Karpas-422 (cell line): ENCODE results near the gene DDI2. TPM values are rescaled to one million over a fixed set of nuclear protein-coding genes. Genes with fewer than 3 reads are reported as not detected.

Experiments
- DNase-seq: peaks from one replicate; pipeline ENCODE4 v3.0.0-alpha.2; 2015
- H2AFZ ChIP-seq: fragments of 200-600 bp; sonication (generic); 2 replicates; pipeline ENCODE4 v1.6.1; 2014; ENCODE audit warnings: antibody characterized with exemption, low read length, mixed read lengths
- H3K27ac ChIP-seq: fragments of 200-600 bp; sonication (generic); 2 replicates; pipeline ENCODE4 v1.5.1; 2014; ENCODE audit warnings: mild to moderate bottlenecking, low read length, moderate library complexity
- H3K27me3 ChIP-seq: fragments of 200-600 bp; sonication (generic); 2 replicates; pipeline ENCODE4 v1.6.1; 2014; ENCODE audit warnings: low read length, mixed read lengths
- H3K36me3 ChIP-seq: fragments of 200-600 bp; sonication (generic); 2 replicates; pipeline ENCODE4 v1.6.1; 2014; ENCODE audit warnings: low read length, mixed read lengths; ENCODE audit not compliant: insufficient read depth
- H3K4me1 ChIP-seq: fragments of 200-600 bp; sonication (generic); 2 replicates; pipeline ENCODE4 v1.6.1; 2014; ENCODE audit warnings: mild to moderate bottlenecking, low read length, mixed read lengths
- H3K4me2 ChIP-seq: fragments of 200-600 bp; sonication (generic); 2 replicates; pipeline ENCODE4 v1.6.1; 2014; ENCODE audit warnings: low read length, low read depth, mild to moderate bottlenecking; ENCODE audit not compliant: poor library complexity, severe bottlenecking
- H3K4me3 ChIP-seq: fragments of 200-600 bp; sonication (generic); 2 replicates; pipeline ENCODE4 v1.5.1; 2014; ENCODE audit warnings: mild to moderate bottlenecking, antibody characterized with exemption, low read length, mixed read lengths
- H3K79me2 ChIP-seq: fragments of 200-600 bp; sonication (generic); 2 replicates; pipeline ENCODE4 v1.6.1; 2014; ENCODE audit warnings: mild to moderate bottlenecking, low read length, mixed read lengths
- H3K9ac ChIP-seq: fragments of 200-600 bp; sonication (generic); 2 replicates; pipeline ENCODE4 v1.6.0; 2014; ENCODE audit warnings: low read length
- H3K9me2 ChIP-seq: fragments of 200-600 bp; sonication (generic), shearing (Covaris generic); replicated peaks from 2 replicates; pipeline ENCODE4 v1.6.0; 2014; ENCODE audit warnings: mild to moderate bottlenecking, low read length, moderate library complexity; ENCODE audit not compliant: insufficient read depth
- H3K9me3 ChIP-seq: fragments of 300-700, 200-600 bp; sonication (generic); 2 replicates; pipeline ENCODE4 v1.6.1; 2014; ENCODE audit warnings: low read length, mixed read lengths
- H4K20me1 ChIP-seq: fragments of 200-600 bp; sonication (generic); 2 replicates; pipeline ENCODE4 v1.6.1; 2014; ENCODE audit warnings: mild to moderate bottlenecking, antibody characterized with exemption, low read length, low read depth; ENCODE audit not compliant: insufficient read depth
- total RNA-seq: library from RNA; depleted of rRNA; stranded (reverse); fragments of >200 nt; shearing (Covaris generic); gene quantifications from 2 replicates; pipeline ENCODE4 v1.2.3, GENCODE V29; 2014; ENCODE audit warnings: low replicate concordance

DDI2 gene
- total RNA-seq, 1 experiment from 2014 or later: 40.0 TPM

DNA sequence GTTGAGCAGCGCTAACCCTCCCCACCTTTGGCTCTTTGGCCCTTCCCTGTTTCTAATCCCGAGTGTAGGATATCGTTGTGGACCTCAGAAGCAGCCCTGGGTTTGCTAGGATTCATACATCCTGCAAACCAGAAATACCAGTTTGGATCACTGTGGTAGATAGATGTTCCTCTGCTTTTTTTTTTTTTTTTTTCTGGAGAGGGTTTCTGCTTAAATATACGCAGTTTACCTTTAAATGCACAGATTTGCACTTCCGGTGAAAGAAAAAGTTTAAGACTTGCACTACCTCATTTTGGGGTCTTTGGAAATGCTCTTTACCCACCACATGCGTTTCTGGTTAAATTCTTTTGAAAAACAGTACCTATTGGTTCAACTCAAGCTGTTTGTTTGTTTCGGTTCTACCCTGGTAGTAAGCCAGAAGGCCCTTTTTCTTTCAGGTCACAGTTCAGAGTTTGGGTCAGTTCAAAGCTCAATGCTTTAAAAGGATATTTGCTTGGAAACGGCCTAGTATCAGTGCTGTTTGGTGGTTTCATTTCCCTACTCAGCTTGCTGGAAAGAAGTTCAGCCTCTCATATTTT, 908 bp downstream of the DDI2 start:
- peaks cover 18% of the 10 kb centered on the region; the same call in 1 of the 2 replicates for H3K36me3 ChIP-seq
- H3K79me2 ChIP-seq: peaks cover 58% of the 10 kb centered on the region
- peaks cover 20% of the 10 kb centered on the region for H4K20me1 ChIP-seq
- 0 out of 2 replicates have a peak overlapping the region, but pooled peaks have one; percentile 0 for H2AFZ ChIP-seq
- peak; percentile 70 for DNase-seq
- no peaks in the 10 kb centered on the region for H3K9me2 ChIP-seq
- H3K27me3 ChIP-seq: no peaks in the 10 kb centered on the region
- no peaks in the 10 kb centered on the region for H3K9me3 ChIP-seq
- peak overlapping the region; percentile 80 for H3K27ac ChIP-seq
- peak overlapping the region; percentile 86 for H3K4me2 ChIP-seq
- peak overlapping the region; percentile 93 for H3K4me3 ChIP-seq
- peak overlapping the region; percentile 98 for H3K9ac ChIP-seq
- peaks cover 32% of the 10 kb centered on the region for H3K4me1 ChIP-seq

DNA sequence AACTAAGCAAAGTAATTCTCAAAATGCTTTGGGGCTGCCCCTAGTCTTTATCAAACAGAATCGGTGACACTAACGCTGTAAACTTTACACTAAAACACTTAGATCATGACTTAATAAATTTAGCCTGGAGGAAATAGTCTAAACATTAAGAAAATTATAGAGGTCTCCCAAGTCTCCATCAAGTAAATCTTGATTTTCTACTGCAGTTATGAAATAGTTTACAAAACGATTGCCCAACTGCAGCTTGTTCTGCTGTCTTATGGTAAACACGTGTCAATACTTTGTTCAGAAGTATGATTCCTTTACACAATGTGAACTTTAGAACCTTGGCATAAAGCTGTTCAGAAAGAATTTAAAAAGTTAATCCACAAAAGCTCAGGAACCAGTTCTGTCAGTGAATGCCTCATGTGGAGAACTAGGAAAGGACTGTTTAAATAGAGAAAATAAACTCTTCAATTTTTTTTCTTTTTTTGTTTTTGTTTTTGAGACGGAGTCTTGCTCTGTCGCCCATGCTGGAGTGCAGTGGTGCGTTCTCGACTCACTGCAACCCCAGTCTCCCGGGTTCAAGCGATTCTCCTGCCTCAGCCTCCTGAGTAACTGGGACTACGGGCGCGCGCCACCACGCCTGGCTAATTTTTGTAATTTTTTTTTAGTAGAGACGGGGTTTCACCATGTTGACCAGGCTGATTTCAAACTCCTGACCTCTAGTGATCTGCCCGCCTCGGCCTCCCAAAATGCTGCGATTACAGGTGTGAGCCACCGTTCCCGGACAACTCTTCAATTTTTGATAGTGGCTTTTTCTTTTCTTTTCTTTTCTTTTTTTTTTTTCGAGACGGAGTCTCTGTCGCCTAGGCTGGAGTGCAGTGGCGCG, 1.6 kb downstream of the DDI2 start:
- Histone ChIP-seq H3K9me3 (no peaks in the 10 kb centered on the region), H3K27me3 (no peaks in the 10 kb centered on the region), H3K4me1 (peaks cover 32% of the 10 kb centered on the region), H3K9me2 (no peaks in the 10 kb centered on the region), H3K9ac (peak overlapping the region; percentile 98), H4K20me1 (peaks cover 20% of the 10 kb centered on the region), H3K36me3 (peaks cover 18% of the 10 kb centered on the region; the same call in 1 of the 2 replicates), H3K4me2 (peak overlapping the region; percentile 86), H3K27ac (peak overlapping the region; percentile 80), H3K79me2 (peaks cover 65% of the 10 kb centered on the region), H2AFZ (no peak overlapping the region), H3K4me3 (peak overlapping the region; percentile 93)
- DNase-seq: no peak

DNA sequence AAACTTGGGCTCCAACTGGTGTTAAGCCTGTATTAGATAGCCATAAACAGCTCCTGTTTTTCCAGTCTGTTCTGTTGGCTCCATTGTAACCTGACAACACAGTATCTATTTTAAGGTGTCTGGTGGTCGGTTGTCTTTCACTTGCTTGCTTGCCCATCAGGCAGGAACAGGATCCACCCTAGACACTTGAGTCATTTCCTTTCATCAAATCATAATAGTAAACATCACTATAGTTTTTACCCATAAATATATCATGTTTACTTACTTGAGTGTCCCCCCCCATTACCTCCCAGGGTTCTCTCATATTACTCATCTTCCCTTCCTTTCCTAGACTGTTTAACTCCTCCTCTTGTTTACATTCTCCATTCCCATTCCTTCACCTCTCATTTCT, 2.9 kb downstream of the DDI2 start:
- H3K9me3 ChIP-seq: no peaks in the 10 kb centered on the region
- H3K4me1 ChIP-seq: peaks cover 42% of the 10 kb centered on the region
- H4K20me1 ChIP-seq: peaks cover 29% of the 10 kb centered on the region
- no peak overlapping the region for H3K27ac ChIP-seq
- H3K36me3 ChIP-seq: peaks cover 22% of the 10 kb centered on the region; the same call in 1 of the 2 replicates
- H3K4me3 ChIP-seq: peak overlapping the region; percentile 35; the same call in 1 of the 2 replicates
- H3K79me2 ChIP-seq: peaks cover 77% of the 10 kb centered on the region
- H2AFZ ChIP-seq: no peak overlapping the region
- DNase-seq: no peak
- no peaks in the 10 kb centered on the region for H3K9me2 ChIP-seq
- no peak overlapping the region for H3K9ac ChIP-seq
- peak overlapping the region; percentile 47 for H3K4me2 ChIP-seq
- H3K27me3 ChIP-seq: no peaks in the 10 kb centered on the region

DNA sequence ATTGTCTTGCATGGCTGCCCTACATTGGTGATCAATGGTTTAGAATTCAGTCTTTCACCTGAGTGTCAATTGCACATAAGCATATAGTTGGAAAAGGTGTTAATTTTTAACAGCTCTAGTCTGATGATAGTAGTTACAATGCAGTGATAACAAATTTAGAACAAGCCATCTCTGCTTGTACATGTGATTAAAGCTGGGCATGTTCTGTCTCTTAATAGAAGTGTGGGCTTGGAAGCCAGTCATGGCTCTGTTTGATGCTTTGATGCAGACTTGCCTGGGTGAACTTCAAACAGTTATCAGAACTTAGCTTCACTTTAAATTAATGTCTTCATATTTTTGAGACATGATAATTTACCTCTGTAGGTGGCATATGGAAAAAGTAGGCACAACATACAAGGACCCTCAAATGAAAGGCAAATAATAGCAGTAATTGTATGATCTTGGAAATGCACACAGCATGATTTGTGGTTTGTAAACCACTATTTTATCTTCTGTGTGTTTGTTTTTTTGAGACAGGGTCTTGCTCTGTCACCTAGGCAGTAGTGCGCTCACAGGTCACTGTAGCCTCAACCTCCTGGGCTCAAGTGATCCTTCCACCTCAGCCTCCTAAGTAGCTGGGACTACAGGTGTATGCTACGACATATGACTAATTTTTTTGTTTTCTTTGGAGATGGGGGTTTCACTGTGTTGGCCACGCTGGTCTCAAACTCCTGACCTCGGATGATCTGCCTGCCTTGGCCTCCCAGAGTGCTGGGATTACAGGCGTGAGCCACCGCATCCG, 3.8 kb downstream of the DDI2 start:
- no peak for DNase-seq
- peak overlapping the region; percentile 1 for H3K4me2 ChIP-seq
- no peak overlapping the region for H3K27ac ChIP-seq
- peaks cover 87% of the 10 kb centered on the region for H3K79me2 ChIP-seq
- H4K20me1 ChIP-seq: peaks cover 34% of the 10 kb centered on the region
- H3K9me2 ChIP-seq: no peaks in the 10 kb centered on the region
- H3K27me3 ChIP-seq: no peaks in the 10 kb centered on the region
- no peak overlapping the region for H3K9ac ChIP-seq
- H3K4me3 ChIP-seq: no peak overlapping the region
- H2AFZ ChIP-seq: no peak overlapping the region
- H3K9me3 ChIP-seq: no peaks in the 10 kb centered on the region
- peaks cover 25% of the 10 kb centered on the region; the same call in 1 of the 2 replicates for H3K36me3 ChIP-seq
- H3K4me1 ChIP-seq: peaks cover 49% of the 10 kb centered on the region

DNA sequence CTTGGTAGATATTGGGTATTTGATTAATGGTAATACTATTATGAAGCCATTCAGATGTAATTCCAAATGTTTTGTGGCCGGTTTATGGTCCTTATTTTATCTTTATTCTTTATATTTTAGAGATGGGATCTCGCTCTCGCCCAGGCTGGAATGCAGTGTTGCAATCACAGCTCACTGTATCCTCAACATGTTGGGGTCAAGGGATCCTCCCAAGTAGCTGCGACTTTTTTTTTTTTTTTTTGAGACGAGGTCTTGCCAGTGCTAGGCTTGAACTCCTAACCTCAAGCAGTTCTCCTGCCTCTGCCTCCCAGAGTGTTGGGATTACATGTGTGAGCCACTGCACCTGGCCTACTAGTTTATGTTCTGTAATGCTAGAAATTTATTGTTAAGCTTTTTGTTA, 4.7 kb downstream of the DDI2 start:
- Histone ChIP-seq H3K9me2 (no peaks in the 10 kb centered on the region), H3K36me3 (peaks cover 34% of the 10 kb centered on the region), H2AFZ (no peak overlapping the region), H3K4me2 (no peak overlapping the region), H4K20me1 (peaks cover 40% of the 10 kb centered on the region), H3K9me3 (no peaks in the 10 kb centered on the region), H3K9ac (no peak overlapping the region), H3K79me2 (peaks cover 96% of the 10 kb centered on the region), H3K27me3 (no peaks in the 10 kb centered on the region), H3K4me1 (peaks cover 51% of the 10 kb centered on the region), H3K27ac (no peak overlapping the region), H3K4me3 (no peak overlapping the region)
- no peak for DNase-seq

DNA sequence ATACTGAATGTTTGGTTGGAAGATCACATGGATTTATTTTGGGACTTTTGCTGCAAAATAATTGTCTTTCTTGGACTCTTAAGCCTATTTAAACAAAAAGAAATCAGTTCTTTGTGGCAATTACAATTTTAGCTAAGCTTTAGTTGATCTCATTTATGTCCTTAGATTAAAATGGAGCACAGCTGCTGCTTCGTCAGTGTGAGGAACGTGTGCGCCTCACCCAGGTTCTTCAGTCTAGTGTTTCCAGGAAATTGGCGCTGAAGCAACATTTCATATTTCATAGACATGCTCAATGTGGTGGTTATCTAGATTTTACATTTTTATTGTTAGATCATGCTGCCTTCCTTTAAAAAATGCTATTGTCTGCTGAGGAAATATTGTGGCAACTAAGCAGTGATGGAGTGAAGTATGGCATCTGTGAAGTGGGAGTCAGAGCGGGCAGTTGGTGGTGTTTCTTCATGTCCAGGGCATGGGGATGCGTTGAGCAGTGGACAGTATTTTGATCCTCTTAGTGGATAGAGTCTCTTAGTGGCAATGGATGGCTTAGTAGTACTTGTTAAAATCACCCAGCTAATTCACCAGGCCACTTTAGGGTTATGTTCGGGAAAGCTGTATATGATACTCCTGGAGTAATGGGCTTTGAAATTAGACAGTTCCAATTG, 5.6 kb downstream of the DDI2 start:
- H3K27ac ChIP-seq: no peak overlapping the region
- no peaks in the 10 kb centered on the region for H3K9me3 ChIP-seq
- H3K9me2 ChIP-seq: no peaks in the 10 kb centered on the region
- no peak overlapping the region for H3K9ac ChIP-seq
- peaks cover 40% of the 10 kb centered on the region for H4K20me1 ChIP-seq
- H3K4me2 ChIP-seq: no peak overlapping the region
- H3K36me3 ChIP-seq: peaks cover 34% of the 10 kb centered on the region
- peaks cover 55% of the 10 kb centered on the region for H3K4me1 ChIP-seq
- H3K4me3 ChIP-seq: no peak overlapping the region
- H3K79me2 ChIP-seq: peaks cover 99% of the 10 kb centered on the region
- no peak for DNase-seq
- no peaks in the 10 kb centered on the region for H3K27me3 ChIP-seq
- H2AFZ ChIP-seq: no peak overlapping the region

DNA sequence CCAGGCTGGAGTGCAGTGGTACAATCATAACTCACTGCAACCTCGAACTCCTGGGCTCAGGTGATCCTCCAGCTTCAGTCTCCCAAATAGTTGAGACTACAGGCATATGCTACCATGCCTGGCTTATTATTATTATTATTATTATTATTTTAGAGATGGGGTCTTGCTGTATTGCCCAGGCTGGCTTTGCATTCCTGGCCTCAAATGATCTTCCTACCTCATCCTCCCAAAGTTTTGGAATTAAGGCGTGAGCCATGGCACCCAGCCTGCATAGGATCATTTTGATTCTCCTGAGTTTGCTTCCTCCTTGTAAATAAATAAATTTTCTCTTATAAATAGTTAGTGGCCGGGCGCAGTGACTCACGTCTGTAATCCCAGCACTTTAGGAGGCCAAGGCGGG, 6.2 kb downstream of the DDI2 start:
- Histone ChIP-seq H3K4me1 (peaks cover 55% of the 10 kb centered on the region), H3K4me3 (no peak overlapping the region), H3K27me3 (no peaks in the 10 kb centered on the region), H3K27ac (no peak overlapping the region), H3K36me3 (peaks cover 39% of the 10 kb centered on the region), H3K4me2 (no peak overlapping the region), H4K20me1 (peaks cover 40% of the 10 kb centered on the region), H3K9me3 (no peaks in the 10 kb centered on the region), H3K79me2 (peaks cover 99% of the 10 kb centered on the region), H2AFZ (no peak overlapping the region), H3K9ac (no peak overlapping the region), H3K9me2 (no peaks in the 10 kb centered on the region)
- DNase-seq: no peak
